ENCODE results near the gene QRICH2. TPM values are rescaled to one million over a fixed set of nuclear protein-coding genes. Genes with fewer than 3 reads are reported as not detected.

Gene QRICH2
- total and polyA plus RNA-seq, 9 of the 15 experiments (the other 6 are each of a cell fraction or from before 2014, with no cell fraction given), result 0.03 to 1.6 (median 0.81) TPM

DNA sequence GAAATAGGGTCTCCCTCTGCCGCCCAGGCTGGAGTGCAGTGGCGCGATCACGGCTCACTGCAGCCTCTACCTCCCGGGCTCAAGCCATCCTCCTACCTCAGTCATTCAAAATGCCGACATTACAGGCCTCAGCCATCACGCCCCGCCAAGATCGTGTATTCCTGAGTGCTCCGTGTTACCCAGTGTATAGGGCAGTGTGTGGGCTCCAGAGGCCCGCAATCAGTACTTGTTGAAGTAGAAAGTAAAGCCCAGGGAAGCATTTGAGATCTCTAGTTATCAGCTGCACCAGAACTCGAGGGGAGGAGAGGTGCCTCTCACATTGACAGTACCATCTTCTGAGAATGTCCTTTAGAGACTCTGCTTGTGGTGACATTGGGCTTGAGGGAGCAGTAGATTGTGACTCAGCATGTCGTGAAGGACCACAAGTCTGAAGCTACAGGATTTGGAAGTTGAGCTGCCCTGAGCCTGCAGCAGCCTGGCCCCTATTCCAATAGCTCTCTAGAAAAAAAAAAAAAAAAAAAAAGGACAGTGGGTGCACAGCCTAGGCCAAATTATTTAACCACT lies 46.8 kb upstream of the QRICH2 start (continued):
- TF ChIP-seq, protein P1, sequence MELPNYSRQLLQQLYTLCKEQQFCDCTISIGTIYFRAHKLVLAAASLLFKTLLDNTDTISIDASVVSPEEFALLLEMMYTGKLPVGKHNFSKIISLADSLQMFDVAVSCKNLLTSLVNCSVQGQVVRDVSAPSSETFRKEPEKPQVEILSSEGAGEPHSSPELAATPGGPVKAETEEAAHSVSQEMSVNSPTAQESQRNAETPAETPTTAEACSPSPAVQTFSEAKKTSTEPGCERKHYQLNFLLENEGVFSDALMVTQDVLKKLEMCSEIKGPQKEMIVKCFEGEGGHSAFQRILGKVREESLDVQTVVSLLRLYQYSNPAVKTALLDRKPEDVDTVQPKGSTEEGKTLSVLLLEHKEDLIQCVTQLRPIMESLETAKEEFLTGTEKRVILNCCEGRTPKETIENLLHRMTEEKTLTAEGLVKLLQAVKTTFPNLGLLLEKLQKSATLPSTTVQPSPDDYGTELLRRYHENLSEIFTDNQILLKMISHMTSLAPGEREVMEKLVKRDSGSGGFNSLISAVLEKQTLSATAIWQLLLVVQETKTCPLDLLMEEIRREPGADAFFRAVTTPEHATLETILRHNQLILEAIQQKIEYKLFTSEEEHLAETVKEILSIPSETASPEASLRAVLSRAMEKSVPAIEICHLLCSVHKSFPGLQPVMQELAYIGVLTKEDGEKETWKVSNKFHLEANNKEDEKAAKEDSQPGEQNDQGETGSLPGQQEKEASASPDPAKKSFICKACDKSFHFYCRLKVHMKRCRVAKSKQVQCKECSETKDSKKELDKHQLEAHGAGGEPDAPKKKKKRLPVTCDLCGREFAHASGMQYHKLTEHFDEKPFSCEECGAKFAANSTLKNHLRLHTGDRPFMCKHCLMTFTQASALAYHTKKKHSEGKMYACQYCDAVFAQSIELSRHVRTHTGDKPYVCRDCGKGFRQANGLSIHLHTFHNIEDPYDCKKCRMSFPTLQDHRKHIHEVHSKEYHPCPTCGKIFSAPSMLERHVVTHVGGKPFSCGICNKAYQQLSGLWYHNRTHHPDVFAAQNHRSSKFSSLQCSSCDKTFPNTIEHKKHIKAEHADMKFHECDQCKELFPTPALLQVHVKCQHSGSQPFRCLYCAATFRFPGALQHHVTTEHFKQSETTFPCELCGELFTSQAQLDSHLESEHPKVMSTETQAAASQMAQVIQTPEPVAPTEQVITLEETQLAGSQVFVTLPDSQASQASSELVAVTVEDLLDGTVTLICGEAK (IDR thresholded peaks at IDR 0.05), result no peak
- TF ChIP-seq, protein P1 (CRISPR knock-in tag; IDR thresholded peaks at IDR 0.05), result no peak
- TF ChIP-seq, protein P2, sequence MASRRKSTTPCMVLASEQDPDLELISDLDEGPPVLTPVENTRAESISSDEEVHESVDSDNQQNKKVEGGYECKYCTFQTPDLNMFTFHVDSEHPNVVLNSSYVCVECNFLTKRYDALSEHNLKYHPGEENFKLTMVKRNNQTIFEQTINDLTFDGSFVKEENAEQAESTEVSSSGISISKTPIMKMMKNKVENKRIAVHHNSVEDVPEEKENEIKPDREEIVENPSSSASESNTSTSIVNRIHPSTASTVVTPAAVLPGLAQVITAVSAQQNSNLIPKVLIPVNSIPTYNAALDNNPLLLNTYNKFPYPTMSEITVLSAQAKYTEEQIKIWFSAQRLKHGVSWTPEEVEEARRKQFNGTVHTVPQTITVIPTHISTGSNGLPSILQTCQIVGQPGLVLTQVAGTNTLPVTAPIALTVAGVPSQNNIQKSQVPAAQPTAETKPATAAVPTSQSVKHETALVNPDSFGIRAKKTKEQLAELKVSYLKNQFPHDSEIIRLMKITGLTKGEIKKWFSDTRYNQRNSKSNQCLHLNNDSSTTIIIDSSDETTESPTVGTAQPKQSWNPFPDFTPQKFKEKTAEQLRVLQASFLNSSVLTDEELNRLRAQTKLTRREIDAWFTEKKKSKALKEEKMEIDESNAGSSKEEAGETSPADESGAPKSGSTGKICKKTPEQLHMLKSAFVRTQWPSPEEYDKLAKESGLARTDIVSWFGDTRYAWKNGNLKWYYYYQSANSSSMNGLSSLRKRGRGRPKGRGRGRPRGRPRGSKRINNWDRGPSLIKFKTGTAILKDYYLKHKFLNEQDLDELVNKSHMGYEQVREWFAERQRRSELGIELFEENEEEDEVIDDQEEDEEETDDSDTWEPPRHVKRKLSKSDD (conservative IDR thresholded peaks at IDR 0.05; ENCODE audit: low read length), result no peak
- TF ChIP-seq CTBP1 (IDR thresholded peaks at IDR 0.05; ENCODE audit: borderline replicate concordance), result peak; percentile 91
- TF ChIP-seq SMC3 (conservative IDR thresholded peaks at IDR 0.05; ENCODE audit: insufficient read depth, low read depth, low read length), result no peak
- TF ChIP-seq, protein P3, sequence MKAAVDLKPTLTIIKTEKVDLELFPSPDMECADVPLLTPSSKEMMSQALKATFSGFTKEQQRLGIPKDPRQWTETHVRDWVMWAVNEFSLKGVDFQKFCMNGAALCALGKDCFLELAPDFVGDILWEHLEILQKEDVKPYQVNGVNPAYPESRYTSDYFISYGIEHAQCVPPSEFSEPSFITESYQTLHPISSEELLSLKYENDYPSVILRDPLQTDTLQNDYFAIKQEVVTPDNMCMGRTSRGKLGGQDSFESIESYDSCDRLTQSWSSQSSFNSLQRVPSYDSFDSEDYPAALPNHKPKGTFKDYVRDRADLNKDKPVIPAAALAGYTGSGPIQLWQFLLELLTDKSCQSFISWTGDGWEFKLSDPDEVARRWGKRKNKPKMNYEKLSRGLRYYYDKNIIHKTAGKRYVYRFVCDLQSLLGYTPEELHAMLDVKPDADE (conservative IDR thresholded peaks at IDR 0.05; ENCODE audit: control insufficient read depth, low read depth, low read length), result no peak
- no peak for TF ChIP-seq PHTF2 (CRISPR knock-in tag; IDR thresholded peaks at IDR 0.05)
- TF ChIP-seq POLR3A (IDR thresholded peaks at IDR 0.05; ENCODE audit: borderline replicate concordance, extremely low read depth, insufficient read depth, insufficient read length), result no peak
- TF ChIP-seq, protein P4, sequence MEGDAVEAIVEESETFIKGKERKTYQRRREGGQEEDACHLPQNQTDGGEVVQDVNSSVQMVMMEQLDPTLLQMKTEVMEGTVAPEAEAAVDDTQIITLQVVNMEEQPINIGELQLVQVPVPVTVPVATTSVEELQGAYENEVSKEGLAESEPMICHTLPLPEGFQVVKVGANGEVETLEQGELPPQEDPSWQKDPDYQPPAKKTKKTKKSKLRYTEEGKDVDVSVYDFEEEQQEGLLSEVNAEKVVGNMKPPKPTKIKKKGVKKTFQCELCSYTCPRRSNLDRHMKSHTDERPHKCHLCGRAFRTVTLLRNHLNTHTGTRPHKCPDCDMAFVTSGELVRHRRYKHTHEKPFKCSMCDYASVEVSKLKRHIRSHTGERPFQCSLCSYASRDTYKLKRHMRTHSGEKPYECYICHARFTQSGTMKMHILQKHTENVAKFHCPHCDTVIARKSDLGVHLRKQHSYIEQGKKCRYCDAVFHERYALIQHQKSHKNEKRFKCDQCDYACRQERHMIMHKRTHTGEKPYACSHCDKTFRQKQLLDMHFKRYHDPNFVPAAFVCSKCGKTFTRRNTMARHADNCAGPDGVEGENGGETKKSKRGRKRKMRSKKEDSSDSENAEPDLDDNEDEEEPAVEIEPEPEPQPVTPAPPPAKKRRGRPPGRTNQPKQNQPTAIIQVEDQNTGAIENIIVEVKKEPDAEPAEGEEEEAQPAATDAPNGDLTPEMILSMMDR (IDR thresholded peaks at IDR 0.05 in 2 of 3, conservative IDR thresholded peaks at IDR 0.05 in 1 of 3; ENCODE audit: insufficient read depth in 2 of 3, low read depth in 1 of 3, low read length in 3 of 3), result no peak
- TF ChIP-seq, protein P5, sequence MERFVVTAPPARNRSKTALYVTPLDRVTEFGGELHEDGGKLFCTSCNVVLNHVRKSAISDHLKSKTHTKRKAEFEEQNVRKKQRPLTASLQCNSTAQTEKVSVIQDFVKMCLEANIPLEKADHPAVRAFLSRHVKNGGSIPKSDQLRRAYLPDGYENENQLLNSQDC (CRISPR knock-in tag; IDR thresholded peaks at IDR 0.05), result no peak
- TF ChIP-seq ZNF165 (CRISPR knock-in tag; IDR thresholded peaks at IDR 0.05; ENCODE audit: borderline replicate concordance), result no peak
- no peak for TF ChIP-seq NFATC3 (IDR thresholded peaks at IDR 0.05)

Data from K562 (cell line).